SK-N-MC (cell line): ENCODE results near the gene DHRS13.

Experiments
- EZH2 ChIP-seq: fragments of 200-600 bp; sonication (generic); IDR thresholded peaks from one replicate; pipeline ENCODE4 v1.6.1; 2017; ENCODE audit warnings: antibody characterized with exemption
- POLR2AphosphoS5 ChIP-seq: IDR thresholded peaks from 2 replicates; pipeline ENCODE4 v1.6.1; 2012; ENCODE audit warnings: mild to moderate bottlenecking, low read depth, low read length, borderline replicate concordance

DNA sequence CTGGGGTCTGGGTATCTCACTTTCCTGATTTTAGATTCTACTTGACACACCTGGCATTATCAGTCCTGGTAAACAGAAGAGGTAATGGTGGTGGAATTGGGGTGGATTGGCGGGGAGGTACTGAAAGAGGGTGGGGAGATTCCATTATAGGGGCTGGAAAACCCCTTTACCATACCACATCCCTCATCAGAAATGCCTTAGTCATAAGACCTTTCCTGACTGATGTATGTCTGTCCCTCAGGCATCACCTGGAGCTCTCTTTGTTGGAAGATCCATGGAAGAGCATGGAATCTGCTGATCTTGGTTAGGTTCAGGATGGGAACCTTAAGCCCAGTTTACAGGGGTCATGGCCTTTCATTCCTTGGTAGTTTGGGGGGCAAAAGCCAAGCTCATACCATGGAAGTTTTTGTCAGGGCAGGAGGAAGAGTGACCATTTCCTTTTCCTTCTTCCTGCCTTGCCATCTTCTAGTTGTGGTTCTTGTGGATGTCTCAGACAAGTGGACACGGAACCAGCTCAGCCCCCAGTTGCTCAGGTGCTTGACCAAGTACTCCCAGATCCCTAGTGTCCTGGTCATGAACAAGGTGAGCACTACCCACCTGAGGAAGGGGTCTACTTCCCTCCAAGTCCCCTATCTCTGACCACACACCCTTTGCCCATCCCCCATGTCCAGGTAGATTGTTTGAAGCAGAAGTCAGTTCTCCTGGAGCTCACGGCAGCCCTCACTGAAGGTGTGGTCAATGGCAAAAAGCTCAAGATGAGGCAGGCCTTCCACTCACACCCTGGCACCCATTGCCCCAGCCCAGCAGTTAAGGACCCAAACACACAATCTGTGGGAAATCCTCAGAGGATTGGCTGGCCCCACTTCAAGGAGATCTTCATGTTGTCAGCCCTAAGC lies 44.7 kb downstream of the DHRS13 start:
- TF ChIP-seq POLR2AphosphoS5 (no peak), EZH2 (no peak)
